Karpas-422 (cell line): ENCODE results near the gene RAD23B. TPM values are rescaled to one million over a fixed set of nuclear protein-coding genes. Genes with fewer than 3 reads are reported as not detected.

ENCODE experiments used
- DNase-seq: peaks from one replicate; pipeline ENCODE4 v3.0.0-alpha.2; 2015
- H2AFZ ChIP-seq: fragments of 200-600 bp; sonication (generic); 2 replicates; pipeline ENCODE4 v1.6.1; 2014; ENCODE audit warnings: antibody characterized with exemption, low read length, mixed read lengths
- H3K27ac ChIP-seq: fragments of 200-600 bp; sonication (generic); 2 replicates; pipeline ENCODE4 v1.5.1; 2014; ENCODE audit warnings: mild to moderate bottlenecking, low read length, moderate library complexity
- H3K27me3 ChIP-seq: fragments of 200-600 bp; sonication (generic); 2 replicates; pipeline ENCODE4 v1.6.1; 2014; ENCODE audit warnings: low read length, mixed read lengths
- H3K36me3 ChIP-seq: fragments of 200-600 bp; sonication (generic); 2 replicates; pipeline ENCODE4 v1.6.1; 2014; ENCODE audit warnings: low read length, mixed read lengths; ENCODE audit not compliant: insufficient read depth
- H3K4me1 ChIP-seq: fragments of 200-600 bp; sonication (generic); 2 replicates; pipeline ENCODE4 v1.6.1; 2014; ENCODE audit warnings: mild to moderate bottlenecking, low read length, mixed read lengths
- H3K4me2 ChIP-seq: fragments of 200-600 bp; sonication (generic); 2 replicates; pipeline ENCODE4 v1.6.1; 2014; ENCODE audit warnings: low read length, low read depth, mild to moderate bottlenecking; ENCODE audit not compliant: poor library complexity, severe bottlenecking
- H3K4me3 ChIP-seq: fragments of 200-600 bp; sonication (generic); 2 replicates; pipeline ENCODE4 v1.5.1; 2014; ENCODE audit warnings: mild to moderate bottlenecking, antibody characterized with exemption, low read length, mixed read lengths
- H3K79me2 ChIP-seq: fragments of 200-600 bp; sonication (generic); 2 replicates; pipeline ENCODE4 v1.6.1; 2014; ENCODE audit warnings: mild to moderate bottlenecking, low read length, mixed read lengths
- H3K9ac ChIP-seq: fragments of 200-600 bp; sonication (generic); 2 replicates; pipeline ENCODE4 v1.6.0; 2014; ENCODE audit warnings: low read length
- H3K9me2 ChIP-seq: fragments of 200-600 bp; sonication (generic), shearing (Covaris generic); replicated peaks from 2 replicates; pipeline ENCODE4 v1.6.0; 2014; ENCODE audit warnings: mild to moderate bottlenecking, low read length, moderate library complexity; ENCODE audit not compliant: insufficient read depth
- H3K9me3 ChIP-seq: fragments of 300-700, 200-600 bp; sonication (generic); 2 replicates; pipeline ENCODE4 v1.6.1; 2014; ENCODE audit warnings: low read length, mixed read lengths
- H4K20me1 ChIP-seq: fragments of 200-600 bp; sonication (generic); 2 replicates; pipeline ENCODE4 v1.6.1; 2014; ENCODE audit warnings: mild to moderate bottlenecking, antibody characterized with exemption, low read length, low read depth; ENCODE audit not compliant: insufficient read depth
- total RNA-seq: library from RNA; depleted of rRNA; stranded (reverse); fragments of >200 nt; shearing (Covaris generic); gene quantifications from 2 replicates; pipeline ENCODE4 v1.2.3, GENCODE V29; 2014; ENCODE audit warnings: low replicate concordance

Gene RAD23B
- total RNA-seq, 1 experiment from 2014 or later, result 60.2 TPM

DNA sequence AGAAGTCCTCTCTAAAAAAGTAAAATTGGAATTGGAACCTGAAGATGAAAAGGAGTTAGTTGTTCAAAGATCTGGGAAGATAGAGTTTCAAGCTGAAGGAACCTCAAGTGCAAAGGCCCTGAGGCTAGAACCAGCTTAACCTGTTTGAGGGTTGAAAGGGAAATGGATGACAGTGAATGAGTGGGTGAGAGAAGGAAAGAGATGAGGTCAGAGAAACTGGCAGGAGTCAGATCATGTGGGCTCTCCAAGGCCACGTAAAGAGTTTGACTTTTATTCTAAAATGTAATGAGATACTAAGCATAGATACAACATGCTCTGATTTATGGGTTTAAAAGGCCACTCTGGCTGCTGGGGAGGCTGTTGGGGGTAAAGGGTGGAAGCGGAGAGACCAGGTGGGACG is 2.5 kb upstream of the RAD23B start:
- no peaks in the 10 kb centered on the region for H3K9me2 ChIP-seq
- peaks cover 24% of the 10 kb centered on the region for H3K4me1 ChIP-seq
- peaks cover 16% of the 10 kb centered on the region for H4K20me1 ChIP-seq
- peaks cover 25% of the 10 kb centered on the region for H3K79me2 ChIP-seq
- H3K27ac ChIP-seq, result no peak overlapping the region
- no peaks in the 10 kb centered on the region for H3K27me3 ChIP-seq
- H3K9ac ChIP-seq, result no peak overlapping the region
- H2AFZ ChIP-seq, result no peak overlapping the region
- peaks cover 8% of the 10 kb centered on the region for H3K36me3 ChIP-seq
- DNase-seq, result no peak
- H3K4me3 ChIP-seq, result no peak overlapping the region
- H3K4me2 ChIP-seq, result no peak overlapping the region
- H3K9me3 ChIP-seq, result no peaks in the 10 kb centered on the region

GRCh38 chr9:107281184-107281583 is 1.9 kb upstream of the RAD23B start:
- H3K9ac ChIP-seq, result no peak overlapping the region
- H3K79me2 ChIP-seq, result peaks cover 31% of the 10 kb centered on the region
- no peak overlapping the region for H3K27ac ChIP-seq
- H3K4me1 ChIP-seq, result peaks cover 30% of the 10 kb centered on the region
- no peaks in the 10 kb centered on the region for H3K9me3 ChIP-seq
- peaks cover 22% of the 10 kb centered on the region for H4K20me1 ChIP-seq
- no peaks in the 10 kb centered on the region for H3K9me2 ChIP-seq
- H2AFZ ChIP-seq, result no peak overlapping the region
- no peaks in the 10 kb centered on the region for H3K27me3 ChIP-seq
- peaks cover 13% of the 10 kb centered on the region for H3K36me3 ChIP-seq
- no peak for DNase-seq
- H3K4me3 ChIP-seq, result no peak overlapping the region
- H3K4me2 ChIP-seq, result no peak overlapping the region

GRCh38 chr9:107281922-107282667 is 984 bp upstream of the RAD23B start:
- DNase-seq, result peak; percentile 49
- Histone ChIP-seq H3K27me3 (no peaks in the 10 kb centered on the region), H3K4me3 (peak overlapping the region; percentile 99), H3K9me3 (no peaks in the 10 kb centered on the region), H2AFZ (peak overlapping the region; percentile 89), H3K9ac (peak overlapping the region; percentile 82), H3K4me1 (peaks cover 31% of the 10 kb centered on the region), H3K79me2 (peaks cover 40% of the 10 kb centered on the region), H3K27ac (no peak overlapping the region), H3K4me2 (peak overlapping the region; percentile 97), H4K20me1 (peaks cover 31% of the 10 kb centered on the region), H3K9me2 (no peaks in the 10 kb centered on the region), H3K36me3 (peaks cover 16% of the 10 kb centered on the region)

GRCh38 chr9:107283623-107284616 is 841 bp downstream of the RAD23B start:
- Histone ChIP-seq H2AFZ (no peak overlapping the region), H3K36me3 (peaks cover 16% of the 10 kb centered on the region), H3K79me2 (peaks cover 58% of the 10 kb centered on the region), H4K20me1 (peaks cover 47% of the 10 kb centered on the region), H3K27ac (peak overlapping the region; percentile 94), H3K9me2 (no peaks in the 10 kb centered on the region), H3K4me3 (peak overlapping the region; percentile 99), H3K9me3 (no peaks in the 10 kb centered on the region), H3K4me1 (peaks cover 31% of the 10 kb centered on the region), H3K4me2 (peak overlapping the region; percentile 96), H3K27me3 (no peaks in the 10 kb centered on the region), H3K9ac (peak overlapping the region; percentile 100)
- peak; percentile 94 for DNase-seq

- Histone ChIP-seq H3K27me3 (no peaks in the 10 kb centered on the region), H3K4me2 (peak overlapping the region; percentile 96), H3K27ac (peak overlapping the region; percentile 94), H3K79me2 (peaks cover 65% of the 10 kb centered on the region), H3K36me3 (peaks cover 16% of the 10 kb centered on the region), H3K4me1 (peaks cover 31% of the 10 kb centered on the region), H3K4me3 (peak overlapping the region; percentile 99), H4K20me1 (peaks cover 55% of the 10 kb centered on the region), H3K9me3 (no peaks in the 10 kb centered on the region), H3K9me2 (no peaks in the 10 kb centered on the region), H3K9ac (peak overlapping the region; percentile 100), H2AFZ (no peak overlapping the region)
- peak; percentile 52 for DNase-seq
Measured at GRCh38 chr9:107284636-107285035, 1.6 kb downstream of the RAD23B start.

- Histone ChIP-seq H3K4me3 (peak overlapping the region; percentile 99), H3K27ac (no peak overlapping the region), H3K9me2 (no peaks in the 10 kb centered on the region), H3K27me3 (no peaks in the 10 kb centered on the region), H4K20me1 (peaks cover 61% of the 10 kb centered on the region), H3K36me3 (peaks cover 16% of the 10 kb centered on the region), H3K9me3 (no peaks in the 10 kb centered on the region), H3K79me2 (peaks cover 72% of the 10 kb centered on the region), H3K4me1 (peaks cover 31% of the 10 kb centered on the region), H3K9ac (peak overlapping the region; percentile 100), H3K4me2 (peak overlapping the region; percentile 96), H2AFZ (no peak overlapping the region)
- no peak for DNase-seq
Measured at GRCh38 chr9:107285286-107285685, 2.2 kb downstream of the RAD23B start.

DNA sequence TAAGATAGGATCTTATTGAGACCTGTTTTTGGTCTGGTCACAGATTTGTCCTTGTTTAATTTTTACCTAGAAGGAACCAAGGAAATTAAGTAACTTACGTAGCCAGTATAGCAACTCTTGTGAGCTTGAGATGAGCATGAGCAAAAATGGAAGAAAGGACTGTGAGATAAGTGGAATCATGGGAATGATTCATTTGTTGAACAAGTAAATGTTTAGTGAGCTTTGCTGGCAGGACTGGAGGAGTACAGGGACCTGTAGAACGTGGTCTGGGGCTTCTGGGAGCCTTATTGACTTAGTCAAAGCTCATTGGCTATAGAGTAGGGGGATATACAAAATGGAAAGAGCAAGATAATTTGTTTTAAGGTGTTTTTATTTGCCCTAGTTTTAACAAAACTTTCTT is 3.0 kb downstream of the RAD23B start:
- H3K9me3 ChIP-seq, result no peaks in the 10 kb centered on the region
- H3K36me3 ChIP-seq, result peaks cover 21% of the 10 kb centered on the region
- H3K4me3 ChIP-seq, result peak overlapping the region; percentile 99; the same call in 1 of the 2 replicates
- H3K4me1 ChIP-seq, result peaks cover 31% of the 10 kb centered on the region
- H3K9me2 ChIP-seq, result no peaks in the 10 kb centered on the region
- no peak overlapping the region for H3K9ac ChIP-seq
- H2AFZ ChIP-seq, result no peak overlapping the region
- peak overlapping the region; percentile 96 for H3K4me2 ChIP-seq
- peaks cover 80% of the 10 kb centered on the region for H3K79me2 ChIP-seq
- H3K27ac ChIP-seq, result no peak overlapping the region
- no peak for DNase-seq
- no peaks in the 10 kb centered on the region for H3K27me3 ChIP-seq
- H4K20me1 ChIP-seq, result peaks cover 69% of the 10 kb centered on the region

- Histone ChIP-seq H3K4me2 (no peak overlapping the region), H3K9ac (no peak overlapping the region), H3K27ac (no peak overlapping the region), H3K4me1 (peaks cover 23% of the 10 kb centered on the region), H3K79me2 (peaks cover 100% of the 10 kb centered on the region), H3K9me2 (no peaks in the 10 kb centered on the region), H4K20me1 (peaks cover 89% of the 10 kb centered on the region), H2AFZ (no peak overlapping the region), H3K9me3 (no peaks in the 10 kb centered on the region), H3K36me3 (peaks cover 24% of the 10 kb centered on the region), H3K27me3 (no peaks in the 10 kb centered on the region), H3K4me3 (no peak overlapping the region)
- DNase-seq, result no peak
Measured at GRCh38 chr9:107288701-107289100, 5.6 kb downstream of the RAD23B start.
